IMR-90 (cell line): ENCODE data around the gene TGFBR2. TPM values are rescaled to one million over a fixed set of nuclear protein-coding genes. Genes with fewer than 3 reads are reported as not detected.

Source experiments
- ATAC-seq: fragments of 200-7000 bp; cut with Tn5 transposase; 2 replicates; pipeline ENCODE4 v1.9.1; 2020; ENCODE audit warnings: low read depth, mild to moderate bottlenecking, moderate library complexity
- BruUV-seq: library from RNA; stranded (reverse); fragments of 400-500 nt; replicated peaks from 2 replicates; lab custom pipeline; 2021; lab: Mats Ljungman, UMichigan
- CTCF ChIA-PET: fragments of 300-600 bp; formaldehyde crosslinking; extraction: SDS; loops from one replicate; lab custom pipeline; 2021; ENCODE audit warnings: antibody characterized with exemption; lab: Yijun Ruan, JAX
- POLR2A ChIA-PET: fragments of 300-600 bp; sonication (Branson Sonifier 250); formaldehyde crosslinking; loops from one replicate; lab custom pipeline; 2022; ENCODE audit warnings: antibody characterized with exemption; ENCODE audit not compliant: unreplicated experiment; lab: Charles Lee
- DNase-seq: peaks from one replicate; pipeline ENCODE4 v3.0.0; 2013
- H2AFZ ChIP-seq: replicated peaks from 2 replicates; pipeline ENCODE3; 2013; ENCODE audit warnings: low read length, mild to moderate bottlenecking; ENCODE audit not compliant: poor library complexity
- H2AK5ac ChIP-seq: 2 replicates; pipeline ENCODE4 v1.6.1; 2013; ENCODE audit warnings: low read depth, low read length, inconsistent platforms
- H2AK9ac ChIP-seq: replicated peaks from 2 replicates; pipeline ENCODE3; 2013; ENCODE audit warnings: mild to moderate bottlenecking, low read depth, low read length, moderate library complexity; ENCODE audit not compliant: poor library complexity
- H2BK120ac ChIP-seq: 2 replicates; pipeline ENCODE4 v1.6.1; 2013; ENCODE audit warnings: low read depth, low read length, inconsistent platforms
- H2BK15ac ChIP-seq: 3 replicates; pipeline ENCODE4 v1.6.1; 2013; ENCODE audit warnings: low read depth, low read length, inconsistent platforms
- H2BK20ac ChIP-seq: 2 replicates; pipeline ENCODE4 v1.6.1; 2013; ENCODE audit warnings: low read depth, mild to moderate bottlenecking, inconsistent platforms, low read length, moderate library complexity
- H2BK5ac ChIP-seq: 2 replicates; pipeline ENCODE4 v1.6.1; 2013; ENCODE audit warnings: mild to moderate bottlenecking, low read depth, low read length, inconsistent platforms; ENCODE audit not compliant: poor library complexity, severe bottlenecking
- H3K14ac ChIP-seq: replicated peaks from 2 replicates; pipeline ENCODE4 v1.6.1; 2013; ENCODE audit warnings: low read depth, low read length, inconsistent platforms
- H3K18ac ChIP-seq: 2 replicates; pipeline ENCODE4 v1.6.1; 2013; ENCODE audit warnings: low read depth, low read length, control low read depth
- H3K23ac ChIP-seq: 2 replicates; pipeline ENCODE4 v1.6.1; 2013; ENCODE audit warnings: low read depth, low read length, inconsistent platforms
- H3K27ac ChIP-seq: 2 replicates; pipeline ENCODE4 v1.5.1; 2013; ENCODE audit warnings: mild to moderate bottlenecking, control low read depth, low read length; ENCODE audit not compliant: insufficient read depth
- H3K27me3 ChIP-seq: 2 replicates; pipeline ENCODE4 v1.6.1; 2013; ENCODE audit warnings: low read length; ENCODE audit not compliant: control insufficient read depth, insufficient read depth
- H3K36me3 ChIP-seq: 2 replicates; pipeline ENCODE4 v1.6.1; 2013; ENCODE audit warnings: low read length, mixed read lengths; ENCODE audit not compliant: control insufficient read depth, insufficient read depth
- H3K4ac ChIP-seq: 2 replicates; pipeline ENCODE4 v1.6.1; 2013; ENCODE audit warnings: low read depth, low read length, inconsistent platforms
- H3K4me1 ChIP-seq: 2 replicates; pipeline ENCODE4 v1.6.1; 2013; ENCODE audit warnings: low read length, mixed read lengths; ENCODE audit not compliant: control insufficient read depth, insufficient read depth
- H3K4me2 ChIP-seq: 2 replicates; pipeline ENCODE4 v1.6.1; 2013; ENCODE audit warnings: low read depth, mild to moderate bottlenecking, control low read depth, low read length, moderate library complexity
- H3K4me3 ChIP-seq: 2 replicates; pipeline ENCODE4 v1.5.1; 2013; ENCODE audit warnings: low read depth, mild to moderate bottlenecking, control low read depth, low read length, moderate library complexity; ENCODE audit not compliant: insufficient read depth
- H3K56ac ChIP-seq: 2 replicates; pipeline ENCODE4 v1.6.1; 2013; ENCODE audit warnings: low read length, inconsistent platforms; ENCODE audit not compliant: insufficient read depth; ENCODE audit errors: extremely low read depth
- H3K79me1 ChIP-seq, 2 experiments: 2 replicates each; pipeline ENCODE4 v1.6.1; 2013; ENCODE audit warnings: low read length in 2 of 2, inconsistent platforms in 1 of 2, low read depth in 1 of 2
- H3K9ac ChIP-seq: 2 replicates; pipeline ENCODE4 v1.6.1; 2013; ENCODE audit warnings: low read depth, low read length, control low read depth
- H3K9me1 ChIP-seq: 2 replicates; pipeline ENCODE4 v1.6.1; 2013; ENCODE audit warnings: low read length, inconsistent platforms; ENCODE audit not compliant: insufficient read depth
- H3K9me3 ChIP-seq: 2 replicates; pipeline ENCODE4 v1.6.1; 2013; ENCODE audit warnings: low read length; ENCODE audit not compliant: control insufficient read depth, insufficient read depth
- H4K20me1 ChIP-seq: 2 replicates; pipeline ENCODE4 v1.6.1; 2013; ENCODE audit warnings: low read length, inconsistent platforms; ENCODE audit not compliant: insufficient read depth
- H4K5ac ChIP-seq: 2 replicates; pipeline ENCODE4 v1.6.1; 2013; ENCODE audit warnings: mild to moderate bottlenecking, low read depth, low read length, control low read depth
- H4K8ac ChIP-seq, 2 experiments: 2 replicates each; pipeline ENCODE4 v1.6.1; 2013; ENCODE audit warnings: low read depth in 2 of 2, low read length in 2 of 2, control low read depth in 1 of 2, inconsistent platforms in 1 of 2
- H4K91ac ChIP-seq: 2 replicates; pipeline ENCODE4 v1.6.1; 2013; ENCODE audit warnings: low read depth, low read length, inconsistent platforms; ENCODE audit not compliant: insufficient read depth
- BHLHE40 ChIP-seq: fragments of 150-350 bp; IDR thresholded peaks from 2 replicates; pipeline ENCODE4 v1.6.1; 2016; ENCODE audit warnings: mild to moderate bottlenecking, low read depth, low read length
- CEBPB ChIP-seq: IDR thresholded peaks from 2 replicates; pipeline ENCODE4 v1.6.1; 2012; ENCODE audit warnings: low read depth, low read length, improper control_type of control experiment
- ELK1 ChIP-seq: fragments of 150-350 bp; IDR thresholded peaks from 2 replicates; pipeline ENCODE4 v1.6.1; 2016; ENCODE audit warnings: low read depth, mild to moderate bottlenecking, low read length, moderate library complexity, borderline replicate concordance
- FOS ChIP-seq: fragments of 150-350 bp; IDR thresholded peaks from 2 replicates; pipeline ENCODE4 v1.6.1; 2016; ENCODE audit warnings: low read depth, low read length
- MAZ ChIP-seq: IDR thresholded peaks from 2 replicates; pipeline ENCODE4 v1.6.1; 2012; ENCODE audit warnings: low read depth, mild to moderate bottlenecking, low read length, improper control_type of control experiment, moderate library complexity, borderline replicate concordance
- MXI1 ChIP-seq: IDR thresholded peaks from 2 replicates; pipeline ENCODE4 v1.6.1; 2012; ENCODE audit warnings: low read depth, mild to moderate bottlenecking, low read length, moderate library complexity, borderline replicate concordance
- NFE2L2 ChIP-seq: fragments of 150-350 bp; IDR thresholded peaks from 2 replicates; pipeline ENCODE4 v1.6.1; 2016; ENCODE audit warnings: low read depth, mild to moderate bottlenecking, low read length
- POLR2A ChIP-seq: IDR thresholded peaks from 2 replicates; pipeline ENCODE4 v1.6.1; 2012; ENCODE audit warnings: mild to moderate bottlenecking, low read depth, low read length
- RCOR1 ChIP-seq: IDR thresholded peaks from 2 replicates; pipeline ENCODE4 v1.6.1; 2012; ENCODE audit warnings: mild to moderate bottlenecking, low read length, improper control_type of control experiment; ENCODE audit not compliant: insufficient replicate concordance
- RFX5 ChIP-seq: IDR thresholded peaks from 2 replicates; pipeline ENCODE4 v1.8.0; 2012; ENCODE audit warnings: low read depth, mild to moderate bottlenecking, low read length, moderate library complexity
- SMC3 ChIP-seq: fragments of 150-350 bp; IDR thresholded peaks from 2 replicates; pipeline ENCODE4 v1.6.1; 2016; ENCODE audit warnings: low read depth, mild to moderate bottlenecking, antibody characterized with exemption, low read length, moderate library complexity
- USF2 ChIP-seq: fragments of 150-350 bp; IDR thresholded peaks from 2 replicates; pipeline ENCODE4 v1.6.1; 2017; ENCODE audit warnings: mild to moderate bottlenecking, antibody characterized with exemption, low read length, low read depth
- WGBS, 2 experiments: methylation state at CpG; one replicate each; pipeline versions ENCODE4 v1.1.5 to v1.1.7; 2013; ENCODE audit warnings: missing lambda C conversion rate in 2 of 2; ENCODE audit not compliant: insufficient read length in 1 of 2; ENCODE audit errors: extremely low coverage in 2 of 2; 5-methylcytosine and 5-hydroxymethylcytosine counted together
- dilution Hi-C: fragments of 300-500 bp; cut with HindIII; formaldehyde crosslinking; loops from one replicate; pipeline ENCODE4 v1.14.3; 2018; ENCODE audit warnings: low sequenced_read_pairs; ENCODE audit not compliant: unreplicated experiment
- in situ Hi-C: fragments of 300-500 bp; cut with MboI; formaldehyde crosslinking; loops from 3 replicates; pipeline ENCODE4 v1.14.3; 2019; ENCODE audit warnings: low sequenced_read_pairs, inconsistent platforms, mixed read lengths
- intact Hi-C: fragments of 100-400 bp; cut with micrococcal nuclease; formaldehyde crosslinking; loops from 2 replicates; pipeline ENCODE4 v1.10.0; 2022
- polyA plus RNA-seq, 3 experiments: library from polyadenylated mRNA; depleted of rRNA; stranded (reverse); fragments of >200 nt; gene quantifications; 2 replicates each; pipeline ENCODE4 v1.2.3, GENCODE V29; 2012; ENCODE audit warnings: low replicate concordance in 1 of 3
- total RNA-seq: library from RNA; depleted of rRNA; stranded (reverse); fragments of >200 nt; gene quantifications from 2 replicates; pipeline ENCODE4 v1.2.3, GENCODE V29; 2012
- TF ChIP-seq, protein P1 (sequence below): conservative IDR thresholded peaks from 2 replicates; pipeline ENCODE4 v1.5.1; 2012; ENCODE audit warnings: mild to moderate bottlenecking, low read depth, low read length, improper control_type of control experiment

The TGFBR2 gene
- total and polyA plus RNA-seq, 2 of the 4 experiments (the other 2 are of a cell fraction), result 63.7 to 87.5 TPM

DNA sequence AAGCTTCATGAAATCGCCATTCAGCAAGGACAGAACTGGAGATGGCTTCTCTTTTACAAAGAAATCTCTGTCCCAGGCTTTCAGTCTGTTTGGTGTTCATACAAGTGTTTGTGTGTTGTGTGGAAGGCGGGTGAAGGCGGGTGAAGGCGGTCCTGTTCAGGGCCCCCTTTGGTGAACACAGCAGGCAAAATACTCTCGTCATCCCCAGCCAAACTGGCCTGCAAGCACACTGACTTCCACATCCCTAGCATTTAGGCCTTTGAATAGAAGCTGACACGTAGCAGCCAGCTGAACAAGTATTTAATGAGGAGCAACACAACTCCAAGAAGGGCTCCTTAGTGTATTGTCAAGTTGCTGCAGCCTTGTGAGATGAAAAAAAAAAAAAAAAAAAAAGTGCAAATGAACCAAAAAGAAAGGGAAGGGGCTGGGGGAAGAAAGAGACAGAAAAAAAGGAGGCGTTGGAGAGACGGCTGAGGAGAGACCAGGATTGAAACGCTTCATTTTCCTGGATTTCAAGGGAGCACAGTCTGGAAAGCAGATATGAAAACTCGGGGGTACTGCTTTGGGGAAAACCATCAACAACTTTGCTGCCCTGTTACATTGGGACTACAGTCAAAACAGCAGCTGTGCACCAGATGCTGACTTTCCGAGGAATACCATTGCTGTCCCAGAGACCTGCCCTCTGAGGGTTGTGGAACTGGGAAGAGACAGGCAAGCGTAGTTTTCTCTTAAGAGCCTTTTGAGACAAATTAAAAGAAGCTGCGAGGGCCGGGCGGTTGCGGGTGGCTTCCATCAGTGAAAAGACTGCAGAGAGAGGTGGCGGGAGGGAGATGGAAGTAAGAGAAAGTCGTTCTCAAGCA is 74.6 kb downstream of the TGFBR2 start:
- Histone ChIP-seq H3K27ac (peak overlapping the region; percentile 18; the same call in 1 of the 2 replicates), H2AK9ac (peak overlapping the region; percentile 57), H3K23ac (peak overlapping the region; percentile 72; the same call in 1 of the 2 replicates), H3K56ac (no peak overlapping the region), H3K18ac (peak overlapping the region; percentile 56), H4K91ac (peak overlapping the region; percentile 20; the same call in 1 of the 2 replicates), H2BK20ac (peak overlapping the region; percentile 61), H3K4me1 (peaks cover 19% of the 10 kb centered on the region), H3K27me3 (no peaks in the 10 kb centered on the region), H3K9me3 (no peaks in the 10 kb centered on the region), H3K4me3 (no peak overlapping the region), H3K4ac (peak overlapping the region; percentile 27), H2BK120ac (peak overlapping the region; percentile 30), H4K5ac (peak overlapping the region; percentile 43), H3K4me2 (peak overlapping the region; percentile 13; the same call in 1 of the 2 replicates), H2AFZ (no peak overlapping the region), H4K8ac (peak overlapping the region in 1 of 2 experiments; percentile 22; a peak in 2 of 4 replicates), H2BK15ac (peak overlapping the region; percentile 45; the same call in 2 of the 3 replicates), H2AK5ac (peak overlapping the region; percentile 33; the same call in 1 of the 2 replicates), H3K9ac (no peak overlapping the region), H3K79me1 (peaks cover 27 to 72% of the 10 kb centered on the region in 2 experiments), H2BK5ac (no peak overlapping the region), H3K36me3 (peaks cover 22% of the 10 kb centered on the region), H3K14ac (peak overlapping the region; percentile 51), H4K20me1 (no peaks in the 10 kb centered on the region), H3K9me1 (peaks cover 9% of the 10 kb centered on the region; the same call in 1 of the 2 replicates)
- CTCF ChIA-PET, result interaction anchor here (1.2 kb wide), 1 partner anchor 10 kb away, joined by 3 read pairs; no protein-coding TSS in a partner anchor
- ATAC-seq (peak; percentile 63), DNase-seq (peak; percentile 68)
- POLR2A ChIA-PET, result no interaction called here
- WGBS, 2 experiments, result 68% methylated on average over 10 of the region's 18 CpGs; no CpG with 5 or more reads in 1 of the 2 experiments
- dilution Hi-C loops, result no loop called here
- in situ Hi-C loops, result no loop called here
- TF ChIP-seq USF2, result no peak
- TF ChIP-seq RFX5, result no peak
- TF ChIP-seq RCOR1, result no peak
- no peak for TF ChIP-seq CEBPB
- TF ChIP-seq NFE2L2, result no peak
- no peak for TF ChIP-seq MXI1
- TF ChIP-seq, protein P1, sequence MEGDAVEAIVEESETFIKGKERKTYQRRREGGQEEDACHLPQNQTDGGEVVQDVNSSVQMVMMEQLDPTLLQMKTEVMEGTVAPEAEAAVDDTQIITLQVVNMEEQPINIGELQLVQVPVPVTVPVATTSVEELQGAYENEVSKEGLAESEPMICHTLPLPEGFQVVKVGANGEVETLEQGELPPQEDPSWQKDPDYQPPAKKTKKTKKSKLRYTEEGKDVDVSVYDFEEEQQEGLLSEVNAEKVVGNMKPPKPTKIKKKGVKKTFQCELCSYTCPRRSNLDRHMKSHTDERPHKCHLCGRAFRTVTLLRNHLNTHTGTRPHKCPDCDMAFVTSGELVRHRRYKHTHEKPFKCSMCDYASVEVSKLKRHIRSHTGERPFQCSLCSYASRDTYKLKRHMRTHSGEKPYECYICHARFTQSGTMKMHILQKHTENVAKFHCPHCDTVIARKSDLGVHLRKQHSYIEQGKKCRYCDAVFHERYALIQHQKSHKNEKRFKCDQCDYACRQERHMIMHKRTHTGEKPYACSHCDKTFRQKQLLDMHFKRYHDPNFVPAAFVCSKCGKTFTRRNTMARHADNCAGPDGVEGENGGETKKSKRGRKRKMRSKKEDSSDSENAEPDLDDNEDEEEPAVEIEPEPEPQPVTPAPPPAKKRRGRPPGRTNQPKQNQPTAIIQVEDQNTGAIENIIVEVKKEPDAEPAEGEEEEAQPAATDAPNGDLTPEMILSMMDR, result no peak
- no peak for TF ChIP-seq FOS
- TF ChIP-seq ELK1, result no peak
- TF ChIP-seq MAZ, result no peak
- no peak for TF ChIP-seq POLR2A
- TF ChIP-seq BHLHE40, result no peak
- TF ChIP-seq SMC3, result no peak
- intact Hi-C loops, result loop anchor here (2.0 to 5.0 kb wide), 2 partner anchors 74 to 169 kb away; partner anchors contain the start of gene TGFBR2
- BruUV-seq, result no TSS peak
